ENCODE data around the gene SH3BP2.
"Not testable (repeated sequence)": the region's sequence is repeated elsewhere in the genome, so short reads cannot be mapped to it uniquely, and the experiment has no call there.

SH3BP2 gene

DNA sequence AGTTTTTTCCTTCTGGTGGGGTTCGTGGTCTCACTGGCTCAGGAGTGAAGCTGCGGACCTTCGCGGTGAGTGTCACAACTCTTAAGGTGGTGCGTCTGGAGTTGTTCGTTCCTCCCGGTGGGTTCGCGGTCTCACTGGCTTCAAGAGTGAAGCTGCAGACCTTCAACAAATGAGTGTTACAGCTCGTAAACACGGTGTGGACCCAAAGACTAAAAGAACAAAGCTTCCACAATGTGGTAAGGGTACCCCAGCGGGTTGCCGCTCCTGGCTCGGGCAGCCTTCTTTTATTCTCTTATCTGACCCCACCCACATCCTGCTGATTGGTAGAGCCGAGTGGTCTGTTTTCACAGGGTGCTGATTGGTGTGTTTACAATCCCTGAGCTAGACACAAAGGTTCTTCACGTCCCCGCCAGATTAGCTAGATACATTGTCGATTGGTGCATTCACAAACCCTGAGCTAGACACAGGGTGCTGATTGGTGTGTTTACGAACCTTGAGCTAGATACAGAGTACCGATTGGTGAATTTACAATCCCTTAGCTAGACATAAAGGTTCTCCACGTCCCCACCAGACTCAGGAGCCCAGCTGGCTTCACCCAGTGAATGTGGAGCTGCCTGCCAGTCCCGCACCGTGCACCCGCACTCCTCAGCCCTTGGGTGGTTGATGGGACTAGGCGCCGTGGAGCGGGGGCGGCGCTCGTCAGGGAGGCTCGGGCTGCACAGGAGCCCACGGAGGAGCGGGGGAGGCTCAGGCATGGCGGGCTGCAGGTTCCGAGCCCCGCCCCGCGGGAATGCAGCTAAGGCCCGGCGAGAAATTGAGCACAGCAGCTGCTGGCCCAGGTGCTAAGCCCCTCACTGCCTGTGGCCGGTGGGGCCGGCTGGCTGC is 30.2 kb upstream of the SH3BP2 start:
- not testable (repeated sequence) for DNase-seq

- DNase-seq: no peak
Measured at GRCh38 chr4:2763511-2763967, 29.3 kb upstream of the SH3BP2 start.

- DNase-seq: no peak
Measured at GRCh38 chr4:2765832-2766526, 26.9 kb upstream of the SH3BP2 start.

- DNase-seq: no peak
Measured at GRCh38 chr4:2767046-2767704, 25.7 kb upstream of the SH3BP2 start.

GRCh38 chr4:2767705-2768074 is 25.2 kb upstream of the SH3BP2 start:
- no peak for DNase-seq

GRCh38 chr4:2768124-2768523 is 24.8 kb upstream of the SH3BP2 start:
- no peak for DNase-seq

DNA sequence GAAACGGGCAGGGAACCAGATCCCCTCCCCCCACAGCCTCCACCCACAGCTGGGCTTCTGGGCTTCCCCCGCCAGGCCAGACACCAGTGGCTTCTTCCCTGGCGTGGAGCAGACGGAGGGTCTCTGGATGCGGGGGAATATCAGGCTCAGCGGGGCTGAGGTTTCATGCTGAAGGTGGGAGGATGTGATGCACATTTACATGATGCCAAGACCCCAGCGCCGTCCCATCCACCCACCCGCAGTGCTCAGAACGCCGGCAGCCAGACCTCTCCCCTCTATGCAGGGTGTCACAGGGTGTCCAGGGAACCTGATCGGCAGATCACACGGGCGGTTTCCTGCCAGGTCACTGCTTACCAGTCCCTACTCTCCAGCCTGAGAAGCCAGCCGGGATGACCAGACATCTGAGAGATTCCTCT is 24.0 kb upstream of the SH3BP2 start:
- DNase-seq: no peak

- no peak for DNase-seq
Measured at GRCh38 chr4:2771264-2771663, 21.6 kb upstream of the SH3BP2 start.

DNA sequence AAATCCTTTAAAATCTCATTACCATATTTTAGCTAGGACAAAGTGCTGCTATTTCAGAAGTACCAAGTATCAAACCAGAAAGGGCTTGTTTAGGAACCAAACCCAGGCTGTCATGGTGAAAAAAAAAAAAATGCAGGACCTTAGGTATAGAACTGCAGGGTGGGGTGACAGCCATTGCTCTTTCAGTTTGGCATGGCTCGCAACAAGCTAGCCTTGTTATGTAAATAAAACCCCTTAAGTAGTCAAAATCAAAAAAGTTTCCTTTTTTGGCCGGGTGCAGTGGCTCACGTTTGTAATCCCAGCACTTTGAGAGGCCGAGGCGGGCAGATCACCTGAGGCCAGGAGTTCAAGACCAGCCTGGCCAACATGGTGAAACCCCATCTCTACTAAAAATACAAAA is 12.2 kb upstream of the SH3BP2 start:
- DNase-seq: not testable (repeated sequence)

GRCh38 chr4:2781911-2782310 is 11.0 kb upstream of the SH3BP2 start:
- DNase-seq: no peak

GRCh38 chr4:2783790-2784189 is 9.1 kb upstream of the SH3BP2 start:
- DNase-seq: no peak

- peak in 1 of 2 donors; percentile 39 for DNase-seq
Measured at GRCh38 chr4:2785613-2786012, 7.3 kb upstream of the SH3BP2 start.

DNA sequence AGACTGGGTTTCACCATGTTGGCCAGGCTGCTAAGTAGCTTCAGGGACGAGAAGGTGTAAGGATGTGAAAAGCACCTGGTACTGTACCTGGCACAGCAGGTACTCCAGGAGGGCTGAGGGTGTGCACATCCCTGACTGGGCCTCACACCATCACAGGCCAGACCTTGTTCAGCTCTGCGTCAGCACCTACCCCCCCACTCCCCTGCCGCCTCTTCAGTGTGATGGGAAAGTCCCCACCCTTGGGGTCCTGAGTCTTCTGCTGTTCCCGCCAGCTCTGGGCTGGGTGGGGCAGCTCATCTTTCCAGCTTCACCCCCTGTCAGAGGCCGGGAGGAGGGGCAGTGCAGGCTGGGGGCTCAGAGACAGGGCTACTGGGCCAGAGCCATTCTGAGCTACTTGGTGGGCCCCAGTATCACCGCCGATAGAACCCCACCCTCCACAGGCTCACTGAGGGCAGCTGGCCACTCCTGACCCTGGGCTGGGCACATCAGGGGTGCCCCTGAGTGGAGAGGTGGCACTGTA is 6.7 kb upstream of the SH3BP2 start:
- no peak for DNase-seq

GRCh38 chr4:2786794-2787229 is 6.1 kb upstream of the SH3BP2 start:
- DNase-seq: no peak

GRCh38 chr4:2787230-2788100 is 5.4 kb upstream of the SH3BP2 start:
- peak; percentile 69 to 91 for DNase-seq

- DNase-seq: no peak
Measured at GRCh38 chr4:2788101-2788500, 4.8 kb upstream of the SH3BP2 start.

DNA sequence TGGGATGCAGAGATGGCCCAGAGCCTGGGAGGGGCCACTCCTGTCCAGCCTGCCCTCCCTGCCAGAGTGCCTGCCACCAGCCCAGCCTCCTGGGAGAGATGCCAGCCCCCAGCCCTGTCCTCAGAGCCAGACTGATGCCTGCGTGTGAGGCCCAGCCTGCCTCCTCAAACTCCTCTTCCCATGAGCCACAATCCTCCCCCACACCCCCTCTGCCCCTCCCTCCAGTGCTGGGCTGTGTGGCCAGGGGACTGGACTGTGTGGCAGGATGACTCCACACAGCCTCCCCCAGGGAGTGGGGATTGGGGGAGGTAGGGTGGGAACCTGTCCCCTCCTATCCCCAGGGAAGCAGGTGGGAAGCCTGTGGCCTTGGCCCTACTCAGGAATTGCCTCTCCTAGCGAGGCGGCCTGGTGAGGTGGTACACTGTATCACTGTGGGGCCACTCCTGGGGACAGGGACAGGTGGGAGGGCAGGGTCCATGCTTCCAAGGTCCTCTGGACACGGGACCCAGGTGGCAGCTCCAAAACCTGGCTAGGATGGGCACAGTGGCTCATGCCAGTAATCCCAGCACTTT is 4.3 kb upstream of the SH3BP2 start:
- no peak for DNase-seq

- DNase-seq: no peak
Measured at GRCh38 chr4:2789351-2789750, 3.5 kb upstream of the SH3BP2 start.

GRCh38 chr4:2789793-2790582 is 2.9 kb upstream of the SH3BP2 start:
- no peak for DNase-seq

- no peak for DNase-seq
Measured at GRCh38 chr4:2790583-2791517, 2.0 kb upstream of the SH3BP2 start.

Measured in bone marrow (tissue), 2 donors.